Natural killer cell treated with Interleukin-12 subunit alpha and Interleukin-12 subunit beta and Interleukin-15 and Interleukin-18, amount 100 ng/mL, for 72 hours (primary cell): ENCODE measurements around the gene BRMS1. TPM values are rescaled to one million over a fixed set of nuclear protein-coding genes. Genes with fewer than 3 reads are reported as not detected.
A peak's percentile ranks its signal among the peaks of the same experiment; 100 is the strongest.
"Not testable (repeated sequence)": the region's sequence is repeated elsewhere in the genome, so short reads cannot be mapped to it uniquely, and the experiment has no call there.

Experiments
- ATAC-seq, 2 donors: fragments of 150-1000 bp; cut with Tn5 transposase in 1 of 2; sonication (Bioruptor Pico), chemical (Tn5 transposase) in 1 of 2; 2 replicates each; pipeline ENCODE4 v1.10.0; 2021
- DNase-seq: peaks from one replicate; pipeline ENCODE4 v3.0.0; 2022; ENCODE audit warnings: low spot score
- H3K27ac Mint-ChIP-seq, 2 donors: 1 replicate in 1 of 2; 2 replicates in 1 of 2; pipeline ENCODE4 v1.8.0; 2022; ENCODE audit warnings: mixed read lengths in 2 of 2, mild to moderate bottlenecking in 1 of 2, moderate library complexity in 1 of 2
- H3K27me3 Mint-ChIP-seq, 2 donors: 1 replicate in 1 of 2; 2 replicates in 1 of 2; pipeline ENCODE4 v1.8.0; 2022; ENCODE audit warnings: mixed read lengths in 2 of 2
- H3K36me3 Mint-ChIP-seq: one replicate; pipeline ENCODE4 v1.8.0; 2022; ENCODE audit warnings: mixed read lengths
- H3K4me1 Mint-ChIP-seq, 2 donors: 1 replicate in 1 of 2; 2 replicates in 1 of 2; pipeline ENCODE4 v1.8.0; 2022; ENCODE audit warnings: low read depth in 2 of 2, mixed read lengths in 2 of 2, mild to moderate bottlenecking in 1 of 2
- H3K4me3 Mint-ChIP-seq: one replicate; pipeline ENCODE4 v1.8.0; 2022; ENCODE audit warnings: mixed read lengths
- H3K9me3 Mint-ChIP-seq: 2 replicates; pipeline ENCODE4 v1.8.0; 2022; ENCODE audit warnings: mixed read lengths
- total RNA-seq, 2 donors: library from RNA; stranded (reverse); gene quantifications; one replicate each; pipeline ENCODE4 v1.2.3, GENCODE V29; 2022

BRMS1 gene, protein sequence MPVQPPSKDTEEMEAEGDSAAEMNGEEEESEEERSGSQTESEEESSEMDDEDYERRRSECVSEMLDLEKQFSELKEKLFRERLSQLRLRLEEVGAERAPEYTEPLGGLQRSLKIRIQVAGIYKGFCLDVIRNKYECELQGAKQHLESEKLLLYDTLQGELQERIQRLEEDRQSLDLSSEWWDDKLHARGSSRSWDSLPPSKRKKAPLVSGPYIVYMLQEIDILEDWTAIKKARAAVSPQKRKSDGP
- total RNA-seq = 10 to 100 TPM; 53.2 to 64.5 TPM

DNA sequence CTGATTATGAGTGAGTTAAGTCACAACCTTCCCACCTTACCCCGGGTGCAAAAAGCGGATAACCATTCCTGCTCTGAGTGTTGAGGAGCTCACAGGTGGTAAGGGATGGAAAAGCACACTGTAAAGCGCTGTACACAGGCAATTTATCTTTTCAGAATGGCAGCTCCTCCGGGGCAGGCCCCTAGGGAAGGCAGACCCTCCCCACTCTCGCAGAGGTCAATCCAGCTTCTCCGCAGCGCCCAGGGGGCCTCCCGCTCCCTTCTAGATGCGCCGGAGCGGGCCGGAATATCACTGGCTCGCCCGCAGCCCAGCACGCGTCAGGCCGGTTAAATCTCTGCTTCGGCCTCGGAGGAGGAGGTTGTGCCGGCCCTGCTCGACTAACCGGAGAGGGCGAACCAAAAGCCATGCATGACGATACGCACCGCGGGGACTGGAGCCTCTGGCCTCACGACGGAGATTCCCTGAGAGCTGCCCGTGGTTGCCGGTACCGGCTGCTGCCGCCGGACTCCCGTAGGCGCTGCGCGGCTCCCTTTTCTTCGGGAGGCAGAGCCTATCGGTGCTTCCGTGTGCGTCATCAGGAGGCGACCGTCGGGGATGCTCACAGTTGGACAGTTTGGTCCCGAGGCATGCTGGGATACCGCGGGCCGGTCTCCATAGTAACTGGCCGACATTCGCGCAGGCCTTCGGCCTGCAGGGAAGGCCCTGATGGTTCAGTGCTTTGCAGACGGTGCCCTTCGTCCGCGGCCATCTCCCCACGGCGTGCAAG is at the start of gene BRMS1:
Gene BRMS1 (minus strand): TSS at position 555 of the 766 bp plus-strand sequence. CDS start 2,870 bp downstream, outside the sequence.
- peaks cover 29 to 48% of the 10 kb centered on the region in 2 donors for H3K4me1 Mint-ChIP-seq

DNA sequence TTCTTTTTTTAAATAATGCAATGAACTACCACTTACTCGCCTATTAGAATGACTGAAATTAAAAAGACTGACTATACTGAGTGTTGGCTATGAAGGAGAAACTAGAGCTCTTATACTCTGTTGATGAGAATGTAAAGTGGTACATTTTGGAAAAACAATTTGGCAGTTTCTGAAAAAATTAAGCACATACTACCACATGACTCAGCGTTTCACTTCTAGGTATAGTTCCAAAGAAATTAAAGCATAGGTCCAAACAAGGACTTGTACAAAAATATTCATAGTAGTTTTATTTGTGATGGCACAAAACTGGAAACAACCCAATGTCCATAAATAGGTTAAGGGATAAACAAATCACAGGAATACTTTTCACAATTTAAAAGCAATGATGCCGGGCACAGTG is 49.0 kb upstream of the BRMS1 start:
- no peaks in the 10 kb centered on the region for H3K36me3 Mint-ChIP-seq
- no peak overlapping the region for H3K4me3 Mint-ChIP-seq
- H3K9me3 Mint-ChIP-seq = no peaks in the 10 kb centered on the region
- H3K27me3 Mint-ChIP-seq = peaks cover 8 to 20% of the 10 kb centered on the region in 2 donors
- DNase-seq (no peak), ATAC-seq (no peak)
- no peaks in the 10 kb centered on the region for H3K4me1 Mint-ChIP-seq
- no peak overlapping the region for H3K27ac Mint-ChIP-seq

More for the DNA sequence above, at the start of gene BRMS1:
- peak; percentile 97 for DNase-seq
- ATAC-seq = peak; percentile 90 to 93
- peak within 1 kb of the TSS; percentile 91 to 96 for H3K27ac Mint-ChIP-seq
- H3K27me3 Mint-ChIP-seq = peaks cover 0 to 2% of the 10 kb centered on the region in 2 donors
- H3K9me3 Mint-ChIP-seq = no peaks in the 10 kb centered on the region
- peaks cover 20% of the 10 kb centered on the region for H3K36me3 Mint-ChIP-seq
- peak within 1 kb of the TSS; percentile 96 for H3K4me3 Mint-ChIP-seq

DNA sequence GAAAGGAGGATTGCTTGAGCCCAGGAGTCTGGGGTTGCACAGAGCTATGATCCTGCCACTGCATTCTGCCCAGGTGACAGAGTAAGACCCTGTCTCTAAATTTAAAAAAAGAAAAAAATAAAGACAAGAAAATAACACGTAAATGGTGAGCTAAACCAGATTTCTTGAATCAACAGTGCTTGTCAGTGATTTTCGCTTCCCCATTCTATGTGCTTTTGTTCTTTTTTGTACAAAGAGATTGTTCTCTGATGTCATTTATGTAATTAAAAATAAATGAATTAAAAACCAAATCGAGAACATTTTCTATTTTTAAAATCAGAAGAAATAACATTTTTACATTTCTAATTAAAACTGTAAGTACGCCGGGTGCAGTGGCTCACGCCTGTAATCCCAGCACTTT is 46.4 kb upstream of the BRMS1 start:
- peaks cover under 1 to 1% of the 10 kb centered on the region in 2 donors for H3K4me1 Mint-ChIP-seq
- no peaks in the 10 kb centered on the region for H3K36me3 Mint-ChIP-seq
- ATAC-seq (no peak), DNase-seq (no peak)
- H3K27me3 Mint-ChIP-seq = peaks cover 6 to 16% of the 10 kb centered on the region in 2 donors
- H3K4me3 Mint-ChIP-seq = no peak overlapping the region
- no peak overlapping the region for H3K27ac Mint-ChIP-seq
- no peaks in the 10 kb centered on the region for H3K9me3 Mint-ChIP-seq

DNA sequence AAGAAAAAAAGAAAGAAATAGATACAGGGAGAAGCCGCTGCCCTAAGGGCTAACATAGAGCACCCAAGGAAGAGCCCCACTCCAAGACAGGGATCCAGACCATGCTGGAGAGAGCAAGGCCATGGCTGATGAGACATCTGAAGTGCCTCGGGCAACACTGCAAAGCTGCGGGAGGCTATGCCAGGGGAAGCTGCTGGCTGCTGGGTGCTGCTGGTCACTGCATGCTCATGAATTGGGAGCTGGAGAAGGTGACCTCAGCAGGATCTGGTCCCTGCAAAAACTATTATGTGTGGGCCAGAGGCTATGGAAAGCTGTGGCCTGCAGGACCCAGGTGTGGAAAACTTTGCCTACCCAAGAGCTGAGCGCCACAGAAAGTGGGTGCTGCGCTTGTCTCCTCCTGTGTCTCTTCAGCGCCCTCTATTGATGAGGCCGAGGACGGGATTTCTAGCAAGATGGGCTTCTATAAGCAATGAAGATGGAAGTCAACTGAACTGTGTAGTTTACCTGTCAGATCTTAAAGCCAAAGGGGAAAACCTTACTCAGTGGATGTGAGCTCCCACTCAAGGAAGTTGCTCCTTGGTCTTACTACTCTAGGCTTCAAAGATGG is 44.0 kb upstream of the BRMS1 start:
- no peak overlapping the region for H3K4me3 Mint-ChIP-seq
- no peaks in the 10 kb centered on the region for H3K36me3 Mint-ChIP-seq
- H3K27me3 Mint-ChIP-seq = peaks cover 6 to 15% of the 10 kb centered on the region in 2 donors
- H3K4me1 Mint-ChIP-seq = peaks cover 4 to 6% of the 10 kb centered on the region in 2 donors
- no peaks in the 10 kb centered on the region for H3K9me3 Mint-ChIP-seq
- no peak for DNase-seq
- H3K27ac Mint-ChIP-seq = no peak overlapping the region
- peak; percentile 57 to 65 for ATAC-seq

DNA sequence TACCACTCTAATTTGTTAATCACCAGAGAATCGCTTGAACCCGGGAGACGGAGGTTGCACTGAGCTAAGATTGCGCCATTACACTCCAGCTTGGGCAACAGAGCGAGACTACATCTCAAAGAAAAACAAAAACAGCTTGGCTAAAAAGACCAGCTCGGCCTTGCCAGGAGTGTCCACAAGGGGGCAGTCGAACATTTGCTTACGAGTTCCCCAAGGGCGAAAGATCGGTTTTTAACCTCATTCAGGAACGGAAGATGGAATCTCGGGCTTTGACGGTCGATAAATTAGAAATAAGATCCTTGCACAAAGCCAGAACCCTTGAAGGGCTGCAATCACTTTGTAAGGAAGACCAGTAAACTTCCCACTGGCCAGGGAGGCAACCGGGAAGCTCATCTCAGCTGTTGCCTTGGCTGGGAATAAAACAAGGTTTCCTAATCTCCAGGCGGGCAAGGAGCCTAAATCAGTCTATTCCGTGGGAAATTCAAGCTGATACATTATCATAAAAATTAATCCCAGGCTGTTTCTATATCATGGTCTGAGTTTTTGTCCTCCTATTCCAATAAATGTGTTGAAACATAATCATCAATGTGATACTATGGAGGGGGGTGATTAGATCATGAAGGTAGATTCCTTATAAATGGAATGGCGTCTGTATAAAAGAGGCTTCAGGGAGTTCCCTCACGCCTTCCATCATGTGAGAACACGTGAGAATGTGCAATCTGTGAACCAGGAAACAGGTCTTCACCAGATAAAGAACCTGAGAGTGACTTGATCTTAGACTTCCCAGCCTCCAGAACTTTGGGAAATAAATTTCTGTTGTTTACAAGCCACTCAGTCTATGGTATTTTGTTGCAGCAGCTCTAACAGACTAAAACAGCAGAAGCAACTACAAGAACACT is 41.5 kb upstream of the BRMS1 start:
- no peaks in the 10 kb centered on the region for H3K36me3 Mint-ChIP-seq
- ATAC-seq (peak; percentile 52 to 71), DNase-seq (peak; percentile 76)
- peak overlapping the region; percentile 26 for H3K4me3 Mint-ChIP-seq
- peaks cover 6 to 15% of the 10 kb centered on the region in 2 donors for H3K27me3 Mint-ChIP-seq
- H3K27ac Mint-ChIP-seq = peak overlapping the region in 1 of 2 donors; percentile 48
- H3K4me1 Mint-ChIP-seq = peaks cover 4 to 6% of the 10 kb centered on the region in 2 donors
- H3K9me3 Mint-ChIP-seq = no peaks in the 10 kb centered on the region

DNA sequence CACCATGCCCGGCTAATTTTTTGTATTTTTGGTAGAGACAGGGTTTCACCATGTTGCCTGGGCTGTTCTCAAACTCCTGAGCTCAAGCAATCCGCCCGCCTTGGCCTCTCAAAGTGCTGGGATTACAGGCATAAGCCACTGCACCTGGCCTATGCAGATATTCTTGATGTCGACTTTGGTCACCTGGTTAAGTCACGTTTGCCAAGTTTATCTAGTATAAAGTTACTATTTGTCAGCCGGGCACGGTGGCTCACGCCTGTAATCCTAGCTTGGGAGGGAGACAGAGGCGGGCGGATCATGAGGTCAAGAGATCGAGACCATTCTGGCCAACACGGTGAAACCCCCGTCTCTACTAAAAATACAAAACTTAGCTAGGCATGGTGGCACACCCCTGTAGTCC is 39.4 kb upstream of the BRMS1 start:
- not testable (repeated sequence) for H3K9me3 Mint-ChIP-seq

DNA sequence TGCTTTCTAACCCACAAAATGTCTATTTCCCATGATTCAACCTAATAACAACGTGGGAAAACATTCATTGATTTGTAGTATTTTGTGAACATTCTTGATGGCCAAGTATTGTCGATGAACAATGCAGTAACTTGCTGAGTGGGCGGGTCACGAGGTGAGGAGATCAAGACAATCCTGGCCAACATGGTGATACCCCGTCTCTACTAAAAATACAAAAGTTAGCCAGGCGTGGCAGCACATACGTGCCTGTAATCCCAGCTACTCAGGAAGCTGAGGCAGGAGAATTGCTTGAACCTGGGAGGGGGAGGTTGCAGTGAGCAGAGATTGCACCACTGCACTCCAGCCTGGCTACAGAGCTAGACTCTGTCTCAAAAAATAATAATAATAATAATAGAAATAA is 35.4 kb upstream of the BRMS1 start:
- H3K4me3 Mint-ChIP-seq, ATAC-seq, H3K27ac Mint-ChIP-seq, H3K9me3 Mint-ChIP-seq, DNase-seq, H3K36me3 Mint-ChIP-seq, H3K4me1 Mint-ChIP-seq, H3K27me3 Mint-ChIP-seq: not testable (repeated sequence)

More for the DNA sequence above, 39.4 kb upstream of the BRMS1 start:
- ATAC-seq, DNase-seq, H3K27ac Mint-ChIP-seq, H3K36me3 Mint-ChIP-seq, H3K27me3 Mint-ChIP-seq, H3K4me3 Mint-ChIP-seq, H3K4me1 Mint-ChIP-seq: not testable (repeated sequence)

DNA sequence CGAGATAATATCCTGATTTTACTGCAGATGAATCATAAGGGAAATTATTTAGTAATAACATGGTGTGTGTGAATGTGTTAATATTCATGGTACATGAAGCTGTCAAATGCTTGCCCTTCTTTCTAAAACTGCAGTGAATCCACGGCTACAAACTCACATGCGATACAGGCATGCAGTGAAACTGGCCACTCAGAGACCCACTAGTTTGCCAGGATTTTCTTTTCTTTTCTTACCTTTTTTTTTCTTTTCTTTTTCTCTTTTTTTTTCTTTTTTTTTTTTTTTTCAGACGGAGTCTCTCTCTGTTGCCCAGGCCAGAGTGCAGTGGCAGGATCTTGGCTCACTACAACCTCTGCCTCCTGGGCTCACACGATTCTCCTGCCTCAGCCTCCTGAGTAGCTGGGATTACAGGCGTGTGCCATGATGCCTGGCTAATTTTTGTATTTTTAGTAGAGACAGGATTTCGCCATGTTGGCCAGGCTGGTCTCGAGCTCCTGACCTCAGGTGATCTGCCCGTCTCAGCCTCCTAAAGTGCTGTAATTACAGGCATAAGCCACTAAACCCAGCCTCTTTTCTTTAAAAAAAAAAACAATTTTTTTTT is 28.9 kb upstream of the BRMS1 start:
- H3K36me3 Mint-ChIP-seq, H3K27me3 Mint-ChIP-seq, H3K27ac Mint-ChIP-seq, DNase-seq, H3K9me3 Mint-ChIP-seq, ATAC-seq, H3K4me3 Mint-ChIP-seq: not testable (repeated sequence)
- H3K4me1 Mint-ChIP-seq = peaks cover 0 to 11% of the 10 kb centered on the region in 2 donors

DNA sequence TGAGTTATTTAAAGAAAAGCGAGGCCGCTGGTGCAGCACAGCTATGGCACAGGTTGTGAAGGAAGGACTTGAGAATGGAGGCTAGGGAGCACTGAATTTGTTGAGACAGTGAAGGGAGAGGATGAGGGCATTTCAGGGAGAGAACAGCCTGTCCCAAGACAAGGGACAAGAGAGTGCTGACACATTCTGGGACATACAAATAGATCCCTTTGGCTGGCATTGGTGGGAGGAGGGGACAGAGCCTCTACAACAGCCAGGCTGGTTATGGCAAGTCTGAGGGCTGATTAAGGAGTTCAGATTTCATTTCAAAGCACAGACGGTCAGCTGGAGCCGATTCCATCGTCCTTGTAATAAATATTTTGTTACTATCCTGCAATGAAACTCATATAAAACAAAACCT is 28.4 kb upstream of the BRMS1 start:
- H3K9me3 Mint-ChIP-seq = no peaks in the 10 kb centered on the region
- no peak overlapping the region for H3K4me3 Mint-ChIP-seq

DNA sequence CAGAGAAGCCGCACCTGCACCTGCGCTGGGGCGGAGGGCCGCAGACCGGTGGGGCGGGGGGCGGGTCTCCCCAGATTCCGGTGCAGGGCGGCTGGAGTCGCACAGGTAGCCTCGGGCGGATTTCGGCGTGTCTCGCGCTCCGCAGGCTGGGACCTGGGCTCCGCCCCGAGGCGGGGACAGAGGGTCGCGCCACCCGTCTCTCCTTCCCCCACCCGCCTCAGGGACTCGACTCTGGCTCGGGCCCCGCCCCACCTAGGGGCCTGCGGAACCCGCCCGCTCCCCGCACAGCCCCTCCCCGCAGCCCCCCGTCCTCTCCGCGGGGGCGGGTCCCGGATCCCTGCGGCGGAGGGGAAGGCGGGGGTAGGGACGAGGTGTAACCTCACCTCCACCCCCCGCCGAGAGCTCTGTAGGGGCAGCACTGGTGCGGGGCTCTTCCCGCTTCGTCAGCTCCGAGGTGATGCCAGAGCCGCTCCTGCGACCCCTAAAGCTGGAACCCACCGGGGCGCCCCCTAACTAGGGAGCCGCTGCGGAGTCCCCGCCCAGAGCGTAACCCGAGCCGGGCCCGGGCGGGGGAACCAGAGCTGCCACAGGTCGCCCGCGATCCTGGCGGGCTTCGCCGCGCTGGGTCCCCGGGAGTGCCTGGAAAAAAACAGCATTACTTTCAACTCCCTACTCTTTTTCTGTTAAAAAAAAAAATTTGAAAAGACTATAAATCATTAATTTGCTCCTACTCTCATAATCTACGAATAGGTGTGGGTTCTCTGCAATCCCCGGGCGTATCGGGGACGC is 26.9 kb upstream of the BRMS1 start, which contains the start of gene SLC29A2:
Gene SLC29A2 (minus strand): TSS at position 134 of the 789 bp plus-strand sequence. CDS start 169 bp downstream, outside the sequence.
- peaks cover 0 to 11% of the 10 kb centered on the region in 2 donors for H3K4me1 Mint-ChIP-seq
- DNase-seq (peak; percentile 65), ATAC-seq (peak; percentile 86 to 87)
- peak within 1 kb of the TSS; percentile 77 for H3K4me3 Mint-ChIP-seq
- H3K27ac Mint-ChIP-seq = peak within 1 kb of the TSS; percentile 26 to 61
- no peaks in the 10 kb centered on the region for H3K9me3 Mint-ChIP-seq
- no peaks in the 10 kb centered on the region for H3K36me3 Mint-ChIP-seq
- peaks cover 0 to 2% of the 10 kb centered on the region in 2 donors for H3K27me3 Mint-ChIP-seq

More for the DNA sequence above, 28.4 kb upstream of the BRMS1 start:
- H3K27ac Mint-ChIP-seq = no peak overlapping the region
- H3K36me3 Mint-ChIP-seq = no peaks in the 10 kb centered on the region
- H3K4me1 Mint-ChIP-seq = peaks cover 0 to 11% of the 10 kb centered on the region in 2 donors
- H3K27me3 Mint-ChIP-seq = peaks cover 0 to 6% of the 10 kb centered on the region in 2 donors
- ATAC-seq = no peak
- DNase-seq = no peak

DNA sequence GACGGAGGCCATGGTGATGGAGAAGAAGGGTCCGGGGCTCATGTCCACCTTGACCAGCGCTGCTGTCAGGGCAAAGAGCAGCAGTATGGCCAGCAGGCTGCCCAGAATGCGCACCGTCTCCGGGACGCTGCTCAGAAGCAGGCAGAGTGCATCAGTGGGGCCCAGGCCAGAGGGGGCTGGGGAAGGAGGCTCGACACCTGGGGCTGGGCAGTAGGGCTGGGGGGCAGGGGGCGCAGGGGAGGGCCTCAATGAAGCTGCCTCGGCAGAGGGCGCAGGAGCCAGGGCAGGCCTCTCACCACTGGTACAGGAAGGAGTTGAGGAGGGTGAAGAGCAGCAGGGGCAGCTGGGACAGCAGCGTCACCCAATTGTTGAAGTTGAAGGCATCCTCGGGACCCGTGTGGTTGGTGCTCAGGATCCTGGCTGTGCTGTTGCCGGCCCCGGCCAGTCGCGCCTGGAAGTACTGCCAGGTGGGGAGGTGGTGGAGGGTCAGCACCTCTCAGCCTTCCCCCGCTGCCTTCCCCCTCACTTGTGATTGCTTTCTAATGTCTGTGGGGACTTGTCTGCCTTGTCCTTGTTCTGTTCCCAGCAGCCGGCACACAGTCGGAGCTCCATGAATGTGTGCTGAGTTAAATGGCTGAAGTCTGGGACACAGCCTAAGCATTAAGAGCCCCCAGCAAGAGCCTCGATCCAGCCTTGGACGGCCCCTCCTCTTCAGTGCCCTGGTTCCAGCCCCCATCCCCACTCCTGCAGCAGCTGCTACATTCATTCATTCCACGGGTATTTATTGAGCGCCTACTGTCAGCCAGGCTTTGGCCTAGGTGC is 24.4 kb upstream of the BRMS1 start:
- H3K27ac Mint-ChIP-seq = no peak overlapping the region
- DNase-seq (no peak), ATAC-seq (no peak)
- no peaks in the 10 kb centered on the region for H3K9me3 Mint-ChIP-seq
- H3K36me3 Mint-ChIP-seq = no peaks in the 10 kb centered on the region
- H3K4me1 Mint-ChIP-seq = peaks cover 0 to 11% of the 10 kb centered on the region in 2 donors
- H3K4me3 Mint-ChIP-seq = no peak overlapping the region
- no peaks in the 10 kb centered on the region for H3K27me3 Mint-ChIP-seq
